GM23248 (cell line): ENCODE data around the gene RAE1. TPM values are rescaled to one million over a fixed set of nuclear protein-coding genes. Genes with fewer than 3 reads are reported as not detected.
A peak's percentile ranks its signal among the peaks of the same experiment; 100 is the strongest.

ENCODE experiments used
- DNase-seq: peaks from one replicate; pipeline ENCODE4 v3.0.0-alpha.2; 2015
- H2AFZ ChIP-seq: fragments of 200-600 bp; sonication (generic); 2 replicates; pipeline ENCODE4 v1.6.1; 2016; ENCODE audit warnings: antibody characterized with exemption
- H3F3A ChIP-seq: fragments of 200-600 bp; sonication (generic); 2 replicates; pipeline ENCODE4 v1.6.1; 2016; ENCODE audit warnings: mild to moderate bottlenecking, antibody characterized with exemption, mixed run types; ENCODE audit not compliant: insufficient read depth
- H3K27ac ChIP-seq: fragments of 200-600 bp; sonication (generic); 2 replicates; pipeline ENCODE4 v1.5.1; 2016; ENCODE audit warnings: mild to moderate bottlenecking
- H3K27me3 ChIP-seq: fragments of 200-600 bp; sonication (generic); replicated peaks from 2 replicates; pipeline ENCODE4 v1.6.1; 2016; ENCODE audit warnings: mild to moderate bottlenecking; ENCODE audit not compliant: insufficient read depth
- H3K36me3 ChIP-seq: fragments of 200-600 bp; sonication (generic); 2 replicates; pipeline ENCODE4 v1.6.1; 2016; ENCODE audit warnings: low read depth, mild to moderate bottlenecking
- H3K4me1 ChIP-seq: fragments of 200-600 bp; sonication (generic); 2 replicates; pipeline ENCODE4 v1.6.1; 2016; ENCODE audit warnings: mild to moderate bottlenecking; ENCODE audit not compliant: insufficient read depth
- H3K4me2 ChIP-seq: fragments of 200-600 bp; sonication (generic); one replicate; pipeline ENCODE4 v1.6.1; 2016; ENCODE audit warnings: mild to moderate bottlenecking; ENCODE audit not compliant: unreplicated experiment
- H3K4me3 ChIP-seq: fragments of 200-600 bp; sonication (generic); 2 replicates; pipeline ENCODE4 v1.5.1; 2016; ENCODE audit warnings: mild to moderate bottlenecking
- H3K79me2 ChIP-seq: fragments of 200-600 bp; sonication (generic); 2 replicates; pipeline ENCODE4 v1.6.1; 2016; ENCODE audit warnings: mild to moderate bottlenecking; ENCODE audit not compliant: insufficient read depth
- H3K9ac ChIP-seq: fragments of 200-600 bp; sonication (generic); 2 replicates; pipeline ENCODE4 v1.6.1; 2016; ENCODE audit warnings: mild to moderate bottlenecking
- H3K9me2 ChIP-seq: fragments of 200-600 bp; sonication (generic); 2 replicates; pipeline ENCODE4 v1.6.1; 2016; ENCODE audit warnings: mixed run types, mild to moderate bottlenecking, moderate library complexity; ENCODE audit not compliant: insufficient read depth
- H3K9me3 ChIP-seq: fragments of 200-600 bp; sonication (generic); one replicate; pipeline ENCODE4 v1.6.1; 2017; ENCODE audit warnings: low read depth
- H4K20me1 ChIP-seq: fragments of 200-600 bp; sonication (generic); 2 replicates; pipeline ENCODE4 v1.6.0; 2016; ENCODE audit not compliant: insufficient read depth
- EZH2 ChIP-seq: fragments of 200-600 bp; sonication (generic); IDR thresholded peaks from 2 replicates; pipeline ENCODE4 v1.6.1; 2018; ENCODE audit warnings: antibody characterized with exemption, mild to moderate bottlenecking; ENCODE audit not compliant: insufficient read depth, poor library complexity, severe bottlenecking
- EZH2phosphoT487 ChIP-seq: fragments of 200-600 bp; sonication (generic); IDR thresholded peaks from 2 replicates; pipeline ENCODE4 v1.6.1; 2018; ENCODE audit warnings: antibody characterized with exemption, moderate library complexity, mild to moderate bottlenecking, low read depth; ENCODE audit not compliant: insufficient read depth
- WGBS, 2 experiments: methylation state at CpG; one replicate each; pipeline ENCODE4 v1.1.6; 2015 to 2017; ENCODE audit warnings: low lambda C conversion rate in 2 of 2, low coverage in 1 of 2; ENCODE audit errors: missing lambda C conversion rate in 2 of 2; 5-methylcytosine and 5-hydroxymethylcytosine counted together
- in situ Hi-C: fragments of 300-500 bp; cut with MboI; formaldehyde crosslinking; loops from 2 replicates; pipeline ENCODE4 v1.15.0; 2020
- polyA plus RNA-seq: library from polyadenylated mRNA; unstranded; fragments of >200 nt; fragmentation: Nextera tagmentation; extraction: Ambion mirVana; gene quantifications from 2 replicates; pipeline ENCODE4 v1.2.1, GENCODE V29; 2016
- total RNA-seq: library from RNA; depleted of rRNA; stranded (reverse); fragments of >200 nt; shearing (Covaris generic); gene quantifications from 2 replicates; pipeline ENCODE4 v1.2.3, GENCODE V29; 2014

RAE1 gene
- total and polyA plus RNA-seq, 2 experiments from 2014 or later: 34.7 to 54.8 TPM

GRCh38 chr20:57413986-57414385 lies 62.9 kb downstream of the RAE1 start:
- H3K4me2 ChIP-seq: no peak overlapping the region
- peaks cover 6% of the 10 kb centered on the region; the same call in 1 of the 2 replicates for H3F3A ChIP-seq
- peaks cover 9% of the 10 kb centered on the region; the same call in 1 of the 2 replicates for H3K27me3 ChIP-seq
- no peaks in the 10 kb centered on the region for H4K20me1 ChIP-seq
- in situ Hi-C loops: no loop called here
- no peak overlapping the region for H3K9ac ChIP-seq
- no peaks in the 10 kb centered on the region for H3K9me2 ChIP-seq
- 84 to 88% methylated on average over 9 to 10 of the region's 10 CpGs for WGBS, 2 experiments
- H3K36me3 ChIP-seq: no peaks in the 10 kb centered on the region
- TF ChIP-seq EZH2 (no peak), EZH2phosphoT487 (no peak)
- H2AFZ ChIP-seq: no peak overlapping the region
- H3K4me1 ChIP-seq: no peaks in the 10 kb centered on the region
- no peak overlapping the region for H3K4me3 ChIP-seq
- no peaks in the 10 kb centered on the region for H3K9me3 ChIP-seq
- no peak overlapping the region for H3K27ac ChIP-seq
- no peak for DNase-seq
- no peaks in the 10 kb centered on the region for H3K79me2 ChIP-seq

GRCh38 chr20:57414867-57415592 lies 64.0 kb downstream of the RAE1 start:
- peaks cover 9% of the 10 kb centered on the region; the same call in 1 of the 2 replicates for H3K27me3 ChIP-seq
- H3K4me3 ChIP-seq: no peak overlapping the region
- no peak overlapping the region for H3K9ac ChIP-seq
- in situ Hi-C loops: no loop called here
- no peaks in the 10 kb centered on the region for H3K9me3 ChIP-seq
- H3K79me2 ChIP-seq: no peaks in the 10 kb centered on the region
- H3K9me2 ChIP-seq: no peaks in the 10 kb centered on the region
- WGBS, 2 experiments: 65 to 66% methylated on average over 19 of the region's 19 CpGs
- H3K4me2 ChIP-seq: no peak overlapping the region
- H3F3A ChIP-seq: peaks cover 6% of the 10 kb centered on the region; the same call in 1 of the 2 replicates
- peak; percentile 50 for DNase-seq
- H3K27ac ChIP-seq: no peak overlapping the region
- H3K4me1 ChIP-seq: no peaks in the 10 kb centered on the region
- no peaks in the 10 kb centered on the region for H4K20me1 ChIP-seq
- no peak overlapping the region for H2AFZ ChIP-seq
- H3K36me3 ChIP-seq: no peaks in the 10 kb centered on the region
- TF ChIP-seq EZH2: no peak
- no peak for TF ChIP-seq EZH2phosphoT487

GRCh38 chr20:57415771-57416170 lies 64.7 kb downstream of the RAE1 start:
- WGBS, 2 experiments: 71 to 79% methylated on average over 11 of the region's 11 CpGs
- no peak for DNase-seq
- Histone ChIP-seq H3K79me2 (no peaks in the 10 kb centered on the region), H3K4me3 (no peak overlapping the region), H4K20me1 (no peaks in the 10 kb centered on the region), H3K4me2 (no peak overlapping the region), H3K4me1 (no peaks in the 10 kb centered on the region), H3K9ac (no peak overlapping the region), H2AFZ (no peak overlapping the region), H3K36me3 (no peaks in the 10 kb centered on the region), H3K27ac (no peak overlapping the region), H3F3A (peaks cover 6% of the 10 kb centered on the region; the same call in 1 of the 2 replicates), H3K9me2 (no peaks in the 10 kb centered on the region), H3K27me3 (peaks cover 9% of the 10 kb centered on the region; the same call in 1 of the 2 replicates), H3K9me3 (no peaks in the 10 kb centered on the region)
- in situ Hi-C loops: no loop called here
- TF ChIP-seq EZH2: no peak
- no peak for TF ChIP-seq EZH2phosphoT487

GRCh38 chr20:57416296-57417022 lies 65.4 kb downstream of the RAE1 start:
- Histone ChIP-seq H3K9ac (no peak overlapping the region), H3K79me2 (no peaks in the 10 kb centered on the region), H3K27ac (no peak overlapping the region), H3K9me2 (no peaks in the 10 kb centered on the region), H2AFZ (no peak overlapping the region), H3F3A (peaks cover 6% of the 10 kb centered on the region; the same call in 1 of the 2 replicates), H3K27me3 (peaks cover 9% of the 10 kb centered on the region; the same call in 1 of the 2 replicates), H4K20me1 (no peaks in the 10 kb centered on the region), H3K4me3 (no peak overlapping the region), H3K9me3 (no peaks in the 10 kb centered on the region), H3K4me2 (no peak overlapping the region), H3K4me1 (no peaks in the 10 kb centered on the region), H3K36me3 (no peaks in the 10 kb centered on the region)
- TF ChIP-seq EZH2 (no peak), EZH2phosphoT487 (no peak)
- WGBS, 2 experiments: 76% methylated on average over 15 of the region's 15 CpGs
- no peak for DNase-seq
- in situ Hi-C loops: no loop called here
